Gastroesophageal sphincter (tissue), 4 donors: ENCODE measurements around the gene NR2F2. TPM values are rescaled to one million over a fixed set of nuclear protein-coding genes. Genes with fewer than 3 reads are reported as not detected.

Experiments
- ATAC-seq: fragments of 150-250 bp; one replicate; pipeline ENCODE4 v1.9.1; 2016; ENCODE audit warnings: mild to moderate bottlenecking, moderate library complexity
- H3K27ac ChIP-seq, 4 donors: fragments of 200-600 bp; sonication (generic) in 3 of 4; 1 replicate in 3 of 4; 2 replicates in 1 of 4; pipeline ENCODE4 v1.5.1; 2016 to 2019
- H3K27me3 ChIP-seq: fragments of 200-600 bp; sonication (generic); one replicate; pipeline ENCODE4 v1.5.1; 2019
- H3K36me3 ChIP-seq, 2 donors: fragments of 200-600 bp; sonication (generic); one replicate each; pipeline ENCODE4 v1.5.1; 2019; ENCODE audit warnings: control low read depth in 1 of 2
- H3K4me1 ChIP-seq, 3 donors: fragments of 200-600 bp; sonication (generic); 1 replicate in 2 of 3; 2 replicates in 1 of 3; pipeline ENCODE4 v1.5.1; 2016 to 2019; ENCODE audit warnings: control low read depth in 2 of 3
- H3K4me3 ChIP-seq, 2 donors: fragments of 200-600 bp; sonication (generic); one replicate each; pipeline ENCODE4 v1.5.1; 2019; ENCODE audit warnings: mild to moderate bottlenecking in 1 of 2, moderate library complexity in 1 of 2
- H3K9me3 ChIP-seq, 3 donors: fragments of 200-600 bp; sonication (generic); one replicate each; pipeline ENCODE4 v1.5.1; 2017 to 2019; ENCODE audit warnings: control low read depth in 2 of 3
- EP300 ChIP-seq: sonication (generic); formaldehyde crosslinking; IDR thresholded peaks from one replicate; pipeline ENCODE4 v1.6.1; 2017; ENCODE audit warnings: antibody characterized with exemption, mild to moderate bottlenecking
- POLR2A ChIP-seq, 2 donors: fragments of 450-650 bp; IDR thresholded peaks; one replicate each; pipeline ENCODE4 v1.6.1; 2017; ENCODE audit warnings: antibody characterized with exemption in 2 of 2, mild to moderate bottlenecking in 2 of 2, moderate library complexity in 1 of 2
- POLR2AphosphoS5 ChIP-seq: sonication (generic); formaldehyde crosslinking; IDR thresholded peaks from one replicate; pipeline ENCODE4 v1.6.1; 2017; ENCODE audit warnings: antibody characterized with exemption
- WGBS, 2 donors: methylation state at CpG; one replicate each; pipeline ENCODE4 v1.1.5; 2018; ENCODE audit warnings: low coverage in 1 of 2; 5-methylcytosine and 5-hydroxymethylcytosine counted together
- total RNA-seq, 4 donors: library from RNA; depleted of rRNA; stranded (reverse); fragments of >200 nt; gene quantifications; one replicate each; pipeline ENCODE4 v1.1.0, GENCODE V29; 2016
- TF ChIP-seq, protein P1 (sequence below), 4 experiments: fragments of 200-600 bp in 2 of 4; fragments of 450-650 bp in 2 of 4; sonication (generic) in 1 of 4; IDR thresholded peaks; one replicate each; pipeline ENCODE4 v1.5.1; 2017 to 2019; ENCODE audit warnings: antibody characterized with exemption in 4 of 4, mild to moderate bottlenecking in 2 of 4, moderate library complexity in 2 of 4

Gene NR2F2
- total RNA-seq, 4 donors from 2014 or later, result 82.7 to 126 (median 91.8) TPM

DNA sequence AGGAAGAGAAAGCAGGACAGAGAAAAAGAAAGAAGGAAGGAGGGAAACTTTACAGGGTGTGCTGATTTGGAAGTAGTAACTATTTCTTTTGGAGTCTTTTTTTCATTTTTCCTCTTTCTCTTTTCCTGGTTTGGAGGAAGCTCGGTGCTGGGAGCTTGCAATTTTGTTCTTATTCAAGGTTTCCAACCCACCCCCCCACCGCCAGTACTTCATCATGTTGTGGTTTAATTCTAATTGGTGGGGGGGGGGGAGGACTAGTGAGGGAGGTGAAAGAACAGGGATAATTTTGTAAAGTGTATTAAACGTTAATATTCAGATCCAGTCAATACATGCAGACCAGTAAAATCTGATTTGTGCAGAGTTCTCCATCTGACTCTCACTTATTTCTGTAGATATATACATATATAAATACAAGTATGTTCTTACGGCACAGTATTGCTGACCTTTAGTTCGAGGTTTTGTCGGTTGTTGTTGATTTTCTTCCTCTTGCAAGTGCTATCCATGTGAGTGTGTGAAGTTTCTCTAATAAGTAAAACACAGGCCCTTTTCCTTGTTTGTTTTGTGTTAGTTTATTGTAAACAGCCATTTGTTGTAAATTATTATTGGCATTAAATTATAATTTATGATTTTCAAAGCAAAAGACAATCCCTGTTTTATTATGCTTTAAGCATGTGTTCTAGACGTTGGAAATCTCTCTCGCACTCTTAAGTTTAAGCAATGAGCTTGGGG is 9.3 kb downstream of the NR2F2 start:
- ATAC-seq, result no peak
- H3K4me3 ChIP-seq, result peak overlapping the region; percentile 70 to 87
- no peaks in the 10 kb centered on the region for H3K27me3 ChIP-seq
- WGBS, 2 donors, result 0 to 2% methylated on average over 8 of the region's 8 CpGs
- H3K36me3 ChIP-seq, result peaks cover 0 to 20% of the 10 kb centered on the region in 2 donors
- no peaks in the 10 kb centered on the region for H3K9me3 ChIP-seq
- TF ChIP-seq POLR2AphosphoS5 (no peak), EP300 (no peak), POLR2A (IDR thresholded peaks at IDR 0.05) (no peak)
- TF ChIP-seq, protein P1, sequence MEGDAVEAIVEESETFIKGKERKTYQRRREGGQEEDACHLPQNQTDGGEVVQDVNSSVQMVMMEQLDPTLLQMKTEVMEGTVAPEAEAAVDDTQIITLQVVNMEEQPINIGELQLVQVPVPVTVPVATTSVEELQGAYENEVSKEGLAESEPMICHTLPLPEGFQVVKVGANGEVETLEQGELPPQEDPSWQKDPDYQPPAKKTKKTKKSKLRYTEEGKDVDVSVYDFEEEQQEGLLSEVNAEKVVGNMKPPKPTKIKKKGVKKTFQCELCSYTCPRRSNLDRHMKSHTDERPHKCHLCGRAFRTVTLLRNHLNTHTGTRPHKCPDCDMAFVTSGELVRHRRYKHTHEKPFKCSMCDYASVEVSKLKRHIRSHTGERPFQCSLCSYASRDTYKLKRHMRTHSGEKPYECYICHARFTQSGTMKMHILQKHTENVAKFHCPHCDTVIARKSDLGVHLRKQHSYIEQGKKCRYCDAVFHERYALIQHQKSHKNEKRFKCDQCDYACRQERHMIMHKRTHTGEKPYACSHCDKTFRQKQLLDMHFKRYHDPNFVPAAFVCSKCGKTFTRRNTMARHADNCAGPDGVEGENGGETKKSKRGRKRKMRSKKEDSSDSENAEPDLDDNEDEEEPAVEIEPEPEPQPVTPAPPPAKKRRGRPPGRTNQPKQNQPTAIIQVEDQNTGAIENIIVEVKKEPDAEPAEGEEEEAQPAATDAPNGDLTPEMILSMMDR (IDR thresholded peaks at IDR 0.05), result no peak
- H3K27ac ChIP-seq, result peak overlapping the region; percentile 75 to 98 (median 94)
- peaks cover 0 to 35% (median 0%) of the 10 kb centered on the region in 3 donors for H3K4me1 ChIP-seq

DNA sequence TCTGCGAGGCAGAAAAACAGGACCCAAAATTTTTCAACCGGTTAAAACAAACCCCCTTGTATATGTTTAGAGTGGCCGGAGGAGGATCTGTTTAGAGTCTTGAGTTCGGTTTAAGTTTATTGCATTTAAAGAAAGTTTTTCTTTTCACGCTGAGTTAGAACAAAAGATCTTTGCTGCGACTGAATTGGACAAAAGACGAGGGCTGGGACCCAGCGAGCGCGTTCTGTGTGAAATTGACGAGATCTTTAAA is 9.8 kb downstream of the NR2F2 start:
- Histone ChIP-seq H3K36me3 (peaks cover 0 to 15% of the 10 kb centered on the region in 2 donors), H3K4me1 (peaks cover 0 to 40% (median 0%) of the 10 kb centered on the region in 3 donors)
- 0 to 1% methylated on average over 9 to 11 of the region's 11 CpGs for WGBS, 2 donors

DNA sequence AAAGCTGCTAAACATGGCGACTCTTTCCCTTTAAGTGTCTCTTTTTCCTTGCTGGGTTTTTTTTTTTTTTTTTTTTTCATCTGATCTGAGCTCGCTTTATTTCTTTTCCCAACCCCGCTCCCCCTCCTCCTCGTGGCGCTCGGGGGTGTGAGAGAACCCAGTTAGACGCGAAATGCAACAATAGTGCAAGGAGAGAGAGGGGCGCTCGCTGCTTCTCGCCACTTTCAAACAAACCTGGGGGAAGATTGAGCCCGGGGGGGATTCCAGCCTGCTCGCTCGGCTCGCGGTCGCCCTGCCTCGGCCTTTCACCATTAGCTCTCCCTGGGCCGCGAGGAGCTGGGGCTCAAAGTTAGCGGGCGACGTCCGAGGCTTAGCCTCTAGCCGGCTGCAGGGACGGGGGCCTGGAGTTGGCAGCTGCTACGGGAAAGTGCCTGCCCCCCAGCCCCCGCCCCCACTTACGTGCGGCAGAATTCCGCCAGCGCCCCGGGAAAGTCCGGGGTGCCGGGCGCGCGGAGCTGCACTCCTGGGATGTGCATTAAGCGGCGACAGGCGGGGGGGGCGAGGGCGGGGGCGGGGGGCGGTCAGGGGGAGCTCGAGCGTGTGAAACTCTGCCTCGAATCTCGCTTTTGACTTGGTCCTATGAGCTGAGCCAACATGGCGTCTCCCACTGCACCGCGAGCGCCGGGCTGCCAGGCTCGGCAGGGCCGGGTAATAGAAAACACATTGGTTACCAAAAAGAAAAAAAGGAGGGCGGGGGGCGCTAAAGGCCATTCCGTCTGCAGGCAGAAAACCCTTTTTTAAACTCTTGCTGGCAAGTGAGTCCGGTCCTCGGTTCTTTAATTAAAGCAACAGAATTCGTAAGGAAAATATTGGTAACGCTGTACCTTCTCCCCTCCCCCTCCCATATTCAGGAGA is 10.4 kb downstream of the NR2F2 start:
- WGBS, 2 donors, result 0% methylated on average over 5 to 21 of the region's 63 CpGs
- ATAC-seq, result peak; percentile 29

More for the DNA sequence above, 9.8 kb downstream of the NR2F2 start:
- no peaks in the 10 kb centered on the region for H3K9me3 ChIP-seq
- peak overlapping the region; percentile 75 to 98 (median 94) for H3K27ac ChIP-seq
- H3K27me3 ChIP-seq, result no peaks in the 10 kb centered on the region
- peak overlapping the region; percentile 70 to 87 for H3K4me3 ChIP-seq
- ATAC-seq, result no peak
- no peak for TF ChIP-seq POLR2A (IDR thresholded peaks at IDR 0.05)
- TF ChIP-seq, protein P1 (IDR thresholded peaks at IDR 0.05), result no peak
- TF ChIP-seq EP300, result no peak
- no peak for TF ChIP-seq POLR2AphosphoS5

DNA sequence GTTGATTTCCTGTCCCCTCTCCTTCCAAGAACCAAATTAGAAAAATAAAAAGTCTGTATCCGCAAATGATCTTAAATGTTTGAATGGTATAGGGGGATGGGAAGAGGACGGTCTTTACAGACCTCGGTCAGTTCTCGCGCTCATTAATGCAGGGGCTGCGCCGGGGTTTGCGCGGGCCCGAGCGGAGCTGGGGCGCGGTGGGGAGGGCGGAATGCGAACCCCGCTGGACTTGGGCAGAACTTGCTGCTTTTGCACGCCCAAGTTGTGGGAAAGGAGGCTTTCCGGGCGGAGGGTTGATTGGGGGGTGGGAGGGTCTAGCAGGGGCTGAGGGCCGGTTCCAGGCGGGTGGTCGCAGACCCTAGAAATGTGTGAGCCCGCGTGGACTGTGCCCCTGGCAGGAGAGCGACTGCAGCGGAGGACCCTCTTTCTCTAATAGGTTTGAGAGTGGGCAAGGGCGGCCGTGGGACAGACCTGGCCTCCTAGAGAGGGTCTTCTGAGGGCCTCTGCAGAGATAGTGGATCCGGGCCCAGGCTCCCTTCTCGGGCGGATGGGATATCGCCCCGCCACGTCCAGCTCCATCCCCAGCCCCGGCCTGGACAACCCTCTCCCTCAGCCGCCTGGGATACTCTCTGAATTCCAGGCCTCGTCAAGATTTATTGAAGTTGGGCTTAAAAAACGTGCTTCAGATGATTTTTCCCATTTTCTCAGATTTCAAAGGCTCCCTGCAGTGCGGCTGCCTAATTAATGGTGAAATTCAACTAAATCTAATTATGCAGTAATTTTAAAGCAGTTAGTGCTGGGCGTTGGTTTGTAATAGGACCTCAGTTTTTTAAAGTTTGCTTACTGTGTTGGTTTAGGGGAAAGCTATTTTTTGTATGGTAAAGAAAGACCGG is 11.3 kb downstream of the NR2F2 start:
- H3K36me3 ChIP-seq, result peaks cover 0 to under 1% of the 10 kb centered on the region in 2 donors
- H3K4me3 ChIP-seq, result peak overlapping the region; percentile 70 to 87
- no peaks in the 10 kb centered on the region for H3K27me3 ChIP-seq
- WGBS, 2 donors, result 13 to 22% methylated on average over 15 to 16 of the region's 41 CpGs
- TF ChIP-seq EP300 (no peak), POLR2A (IDR thresholded peaks at IDR 0.05) (no peak), POLR2AphosphoS5 (no peak)
- TF ChIP-seq, protein P1 (IDR thresholded peaks at IDR 0.05), result no peak
- no peaks in the 10 kb centered on the region for H3K9me3 ChIP-seq
- H3K4me1 ChIP-seq, result peaks cover 0 to 49% (median 0%) of the 10 kb centered on the region in 3 donors
- H3K27ac ChIP-seq, result peak overlapping the region; percentile 75 to 98 (median 94)
- ATAC-seq, result no peak

More for the DNA sequence above, 10.4 kb downstream of the NR2F2 start:
- Histone ChIP-seq H3K27me3 (no peaks in the 10 kb centered on the region), H3K4me3 (peak overlapping the region; percentile 70 to 87), H3K4me1 (peaks cover 0 to 41% (median 0%) of the 10 kb centered on the region in 3 donors), H3K36me3 (peaks cover 0 to 9% of the 10 kb centered on the region in 2 donors), H3K9me3 (no peaks in the 10 kb centered on the region), H3K27ac (peak overlapping the region; percentile 75 to 98 (median 94))
- TF ChIP-seq POLR2AphosphoS5 (no peak), EP300 (no peak), POLR2A (IDR thresholded peaks at IDR 0.05) (no peak)
- TF ChIP-seq, protein P1 (IDR thresholded peaks at IDR 0.05), result no peak
